A549 (cell line): Measurements from ENCODE around the gene LARGE2. TPM values are rescaled to one million over a fixed set of nuclear protein-coding genes. Genes with fewer than 3 reads are reported as not detected.

ENCODE experiments used
- ATAC-seq, 2 experiments: fragments of 200-7000 bp in 1 of 2; fragments of >200 bp in 1 of 2; cut with Nextera tagmentation in 1 of 2; cut with Tn5 transposase in 1 of 2; 3 replicates each; pipeline versions ENCODE4 v1.8.0 to v1.9.1; 2018 to 2020; ENCODE audit warnings: mild to moderate bottlenecking in 1 of 2, moderate library complexity in 1 of 2
- CTCF ChIA-PET: fragments of 300-600 bp; sonication (Branson Sonifier 250); formaldehyde crosslinking; extraction: SDS; loops from one replicate; lab custom pipeline; 2021; ENCODE audit warnings: antibody characterized with exemption, inconsistent platforms; lab: Yijun Ruan, JAX
- POLR2A ChIA-PET: fragments of 350-600 bp; formaldehyde crosslinking; extraction: SDS; loops from one replicate; lab custom pipeline; 2021; ENCODE audit warnings: antibody characterized with exemption, inconsistent platforms; lab: Yijun Ruan, JAX
- DNase-seq, 2 experiments: peaks; one replicate each; pipeline versions ENCODE4 v3.0.0 to v3.0.0-alpha.2; 2011 to 2016; ENCODE audit warnings: low read depth in 1 of 2, low spot score in 1 of 2
- FAIRE-seq: peaks from 2 replicates; lab custom pipeline; 2011; peaks lifted over from hg19 to GRCh38; lab: Jason Lieb, UNC
- H3K27ac ChIP-seq, 2 experiments: fragments of >200 bp; sonication (Bioruptor Twin); formaldehyde crosslinking; 3 replicates each; pipeline ENCODE4 v1.5.1; 2016 to 2017
- H3K4me1 ChIP-seq: fragments of >200 bp; sonication (Bioruptor Twin); formaldehyde crosslinking; 3 replicates; pipeline ENCODE4 v1.6.1; 2016
- H3K4me2 ChIP-seq: fragments of >200 bp; sonication (Bioruptor Twin); formaldehyde crosslinking; 3 replicates; pipeline ENCODE4 v1.6.1; 2016
- H3K4me3 ChIP-seq: fragments of >200 bp; sonication (Bioruptor Twin); formaldehyde crosslinking; 3 replicates; pipeline ENCODE4 v1.5.1; 2016
- H3K9me3 ChIP-seq: fragments of >200 bp; sonication (Bioruptor Twin); formaldehyde crosslinking; 3 replicates; pipeline ENCODE4 v1.6.1; 2016
- BHLHE40 ChIP-seq: IDR thresholded peaks from 2 replicates; pipeline ENCODE4 v1.6.1; 2012; ENCODE audit warnings: low read depth, low read length, inconsistent platforms
- CHD2 ChIP-seq: fragments of 150-350 bp; IDR thresholded peaks from 2 replicates; pipeline ENCODE4 v1.6.1; 2014; ENCODE audit warnings: low read length; ENCODE audit not compliant: partially characterized antibody
- CHD4 ChIP-seq: fragments of 200-600 bp; sonication (generic); IDR thresholded peaks from 2 replicates; pipeline ENCODE4 v1.6.1; 2016; ENCODE audit warnings: antibody characterized with exemption, mild to moderate bottlenecking, borderline replicate concordance
- EP300 ChIP-seq, 2 experiments: fragments of >200 bp; sonication (Bioruptor Twin); formaldehyde crosslinking; IDR thresholded peaks; 2 replicates in 1 of 2; 3 replicates in 1 of 2; pipeline ENCODE4 v1.6.1; 2016 to 2017
- ESRRA ChIP-seq: fragments of 150-350 bp; IDR thresholded peaks from 2 replicates; pipeline ENCODE4 v1.6.1; 2014; ENCODE audit warnings: mild to moderate bottlenecking, low read length, borderline replicate concordance
- FOSB ChIP-seq: fragments of 250-450 bp; sonication (Bioruptor Pico); IDR thresholded peaks from 2 replicates; pipeline ENCODE4 v1.5.0; 2020; ENCODE audit warnings: mild to moderate bottlenecking, moderate library complexity
- FOSL2 ChIP-seq, 2 experiments: fragments of 450-650 bp in 1 of 2; fragments of >200 bp in 1 of 2; sonication (Bioruptor Twin) in 1 of 2; formaldehyde crosslinking; IDR thresholded peaks; 2 replicates each; pipeline versions ENCODE4 v1.5.0 to v1.6.1; 2016 to 2020; ENCODE audit warnings: mild to moderate bottlenecking in 1 of 2, moderate library complexity in 1 of 2
- FOXS1 ChIP-seq: fragments of 250-450 bp; sonication (Bioruptor Pico); IDR thresholded peaks from 2 replicates; pipeline ENCODE4 v1.5.0; 2020; ENCODE audit warnings: mild to moderate bottlenecking, moderate library complexity
- GATA3 ChIP-seq: IDR thresholded peaks from 2 replicates; pipeline ENCODE4 v1.6.1; 2012; ENCODE audit warnings: borderline replicate concordance
- HEYL ChIP-seq: fragments of 250-450 bp; sonication (Bioruptor Pico); IDR thresholded peaks from 2 replicates; pipeline ENCODE4 v1.8.0; 2021; ENCODE audit warnings: mild to moderate bottlenecking, moderate library complexity
- HOXB13 ChIP-seq: fragments of 250-450 bp; sonication (Bioruptor Pico); IDR thresholded peaks from 2 replicates; pipeline ENCODE4 v1.5.0; 2020; ENCODE audit warnings: low read depth, mild to moderate bottlenecking, moderate library complexity
- JUN ChIP-seq, 2 experiments: fragments of >200 bp; sonication (Bioruptor Twin); formaldehyde crosslinking; IDR thresholded peaks; 2 replicates in 1 of 2; 3 replicates in 1 of 2; pipeline ENCODE4 v1.6.1; 2016 to 2017
- KDM5A ChIP-seq: fragments of 200-600 bp; sonication (generic); IDR thresholded peaks from 2 replicates; pipeline ENCODE4 v1.6.1; 2016; ENCODE audit warnings: antibody characterized with exemption, mild to moderate bottlenecking
- MAFK ChIP-seq: fragments of 450-650 bp; IDR thresholded peaks from 2 replicates; pipeline ENCODE4 v1.6.1; 2014; ENCODE audit not compliant: partially characterized antibody
- MAZ ChIP-seq: fragments of 150-350 bp; IDR thresholded peaks from 2 replicates; pipeline ENCODE4 v1.6.1; 2014; ENCODE audit warnings: antibody characterized with exemption, low read depth, low read length, borderline replicate concordance
- NR3C1 ChIP-seq: fragments of >200 bp; sonication (Bioruptor Twin); formaldehyde crosslinking; IDR thresholded peaks from 3 replicates; pipeline ENCODE4 v1.6.1; 2017
- PHF8 ChIP-seq: fragments of 200-600 bp; sonication (generic); IDR thresholded peaks from 2 replicates; pipeline ENCODE4 v1.6.1; 2016; ENCODE audit warnings: low read depth, mild to moderate bottlenecking, antibody characterized with exemption, moderate library complexity, borderline replicate concordance
- POLR2AphosphoS2 ChIP-seq: conservative IDR thresholded peaks from 2 replicates; pipeline ENCODE4 v1.6.1; 2012; ENCODE audit warnings: low read length, improper control_type of control experiment, inconsistent platforms
- RCOR1 ChIP-seq: fragments of 150-350 bp; IDR thresholded peaks from 2 replicates; pipeline ENCODE4 v1.6.1; 2014; ENCODE audit warnings: antibody characterized with exemption, low read length, low read depth
- RFX5 ChIP-seq: fragments of 450-650 bp; IDR thresholded peaks from 2 replicates; pipeline ENCODE4 v1.7.1; 2014; ENCODE audit warnings: antibody characterized with exemption, mild to moderate bottlenecking, moderate library complexity
- RNF2 ChIP-seq: fragments of 200-600 bp; sonication (generic); IDR thresholded peaks from 2 replicates; pipeline ENCODE4 v1.6.1; 2016; ENCODE audit warnings: low read depth, mild to moderate bottlenecking, antibody characterized with exemption, moderate library complexity, borderline replicate concordance
- SMC3 ChIP-seq: fragments of >200 bp; sonication (Bioruptor Twin); formaldehyde crosslinking; IDR thresholded peaks from 3 replicates; pipeline ENCODE4 v1.6.1; 2018; ENCODE audit warnings: inconsistent platforms
- TFCP2L1 ChIP-seq: fragments of 250-450 bp; sonication (Bioruptor Pico); IDR thresholded peaks from 2 replicates; pipeline ENCODE4 v1.5.0; 2021; ENCODE audit warnings: mild to moderate bottlenecking
- ZC3H11A ChIP-seq: fragments of 450-650 bp; IDR thresholded peaks from 2 replicates; pipeline ENCODE4 v1.6.1; 2014; ENCODE audit warnings: antibody characterized with exemption, mild to moderate bottlenecking
- ZFP36 ChIP-seq: fragments of 450-650 bp; IDR thresholded peaks from 2 replicates; pipeline ENCODE4 v1.6.1; 2014; ENCODE audit warnings: borderline replicate concordance; ENCODE audit not compliant: partially characterized antibody
- ZSCAN20 ChIP-seq: fragments of 250-450 bp; sonication (Bioruptor Pico); IDR thresholded peaks from 2 replicates; pipeline ENCODE4 v1.8.0; 2022; ENCODE audit warnings: mild to moderate bottlenecking, moderate library complexity
- WGBS: methylation state at CpG from one replicate; pipeline ENCODE4 v1.1.6; 2017; ENCODE audit errors: missing lambda C conversion rate; 5-methylcytosine and 5-hydroxymethylcytosine counted together
- polyA plus RNA-seq, 4 experiments: library from polyadenylated mRNA; depleted of rRNA in 3 of 4; stranded (reverse); fragments of >200 nt; fragmentation: RNase III in 1 of 4; extraction: RNeasy Plus Mini Kit Qiagen cat#74134 plus additional on column Dnase treatment in 1 of 4; gene quantifications; 2 replicates in 3 of 4; 3 replicates in 1 of 4; pipeline ENCODE4 v1.2.3, GENCODE V29; 2011 to 2017
- TF ChIP-seq, protein P1 (sequence below): IDR thresholded peaks from 2 replicates; pipeline ENCODE4 v1.6.1; 2012
- TF ChIP-seq, protein P2 (sequence below): IDR thresholded peaks from 2 replicates; pipeline ENCODE4 v1.6.1; 2012; ENCODE audit warnings: low read depth, borderline replicate concordance
- TF ChIP-seq, protein P3 (sequence below): fragments of 150-350 bp; IDR thresholded peaks from 2 replicates; pipeline ENCODE4 v1.6.1; 2014; ENCODE audit warnings: low read depth, mild to moderate bottlenecking, low read length
- TF ChIP-seq, protein P4 (sequence below): IDR thresholded peaks from 2 replicates; pipeline ENCODE4 v1.6.1; 2012
- TF ChIP-seq, protein P5 (sequence below): fragments of >200 bp; sonication (Bioruptor Twin); formaldehyde crosslinking; IDR thresholded peaks from 2 replicates; pipeline ENCODE4 v1.6.1; 2016

The LARGE2 gene
- polyA plus RNA-seq, 2 of the 4 experiments (the other 2 are of a cell fraction): 0.97 to 2.3 TPM

DNA sequence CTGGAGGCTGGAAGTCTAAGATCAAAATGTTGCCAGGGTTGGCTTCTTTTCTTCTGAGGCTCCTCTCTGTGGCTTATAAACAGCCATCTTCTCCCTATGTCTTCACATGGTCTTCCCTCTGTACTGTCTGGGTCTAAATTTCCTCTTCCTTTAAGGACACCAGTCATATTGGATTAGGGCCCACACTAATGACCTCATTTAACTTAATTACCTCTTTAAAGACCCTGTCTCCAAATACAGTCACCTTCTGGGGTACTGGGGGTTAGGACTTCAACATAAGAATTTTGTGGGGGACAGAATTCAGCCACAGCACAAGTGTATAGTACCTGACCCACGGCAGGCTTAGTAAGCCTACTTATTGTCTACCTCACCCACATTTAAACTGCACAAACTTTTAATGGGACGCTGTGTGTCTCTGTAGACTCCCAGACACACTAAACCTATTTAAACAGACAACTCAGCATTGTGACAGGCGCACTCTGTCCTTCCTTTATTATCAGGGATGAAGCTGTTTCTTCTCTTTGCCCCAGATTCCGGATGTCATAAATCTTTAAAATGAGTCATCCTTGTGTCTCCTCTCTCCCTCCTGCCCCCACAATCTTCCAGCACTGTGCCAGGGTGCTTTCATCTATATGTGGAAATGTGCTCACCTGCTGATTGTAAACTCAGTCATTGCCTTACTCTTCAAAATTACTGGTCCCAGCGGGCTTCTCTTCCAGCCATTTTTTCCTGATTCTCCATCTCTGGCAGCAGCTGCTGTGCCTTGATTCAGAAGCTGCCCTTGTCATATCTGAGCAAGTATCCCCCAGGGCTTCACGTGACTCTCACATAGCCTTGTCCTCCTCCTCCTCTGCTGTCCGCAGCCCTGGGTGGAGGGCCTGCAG, 42.4 kb upstream of the LARGE2 start:
- no peaks in the 10 kb centered on the region for H3K9me3 ChIP-seq
- FAIRE-seq (no peak), DNase-seq (peak in 1 of 2 experiments; percentile 19)

DNA sequence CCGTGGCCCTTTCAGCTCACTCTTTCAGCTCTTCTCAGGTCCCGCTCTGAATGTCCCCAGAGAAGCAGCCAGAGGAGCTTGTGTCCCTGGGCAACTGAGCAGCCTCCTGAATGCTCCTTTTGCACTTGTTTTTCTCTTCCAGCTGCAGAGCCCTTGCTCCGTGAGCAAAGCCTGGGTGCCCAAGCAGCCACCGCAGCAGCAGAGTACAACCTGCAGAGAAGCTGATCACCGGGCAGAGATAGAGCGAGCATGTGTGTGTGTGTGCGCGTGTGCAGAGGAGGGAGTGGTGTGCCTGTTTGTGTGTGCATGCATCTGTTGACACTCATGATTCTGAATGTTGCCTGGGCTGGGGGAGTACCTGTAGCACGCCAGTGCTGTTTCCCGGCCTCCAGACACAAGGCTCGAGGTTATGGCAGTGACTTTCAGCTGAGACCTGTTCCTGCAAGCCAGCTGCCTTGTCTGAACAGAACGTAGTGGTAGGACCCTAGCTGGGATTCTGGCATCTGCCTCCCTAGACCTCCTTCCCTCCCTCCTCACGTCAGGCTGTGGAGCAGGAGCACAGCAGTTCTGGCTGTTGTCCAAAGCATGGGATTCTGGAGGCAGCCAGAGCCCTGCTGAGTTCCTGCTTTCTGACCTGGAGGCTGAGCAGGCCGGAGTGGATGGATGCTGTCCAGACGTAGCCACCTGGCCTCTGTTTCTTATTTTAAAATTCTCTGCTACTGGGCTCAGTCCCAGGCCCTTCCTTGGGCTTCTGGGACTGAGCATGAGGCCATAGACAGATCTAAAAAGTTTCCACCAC, 41.5 kb upstream of the LARGE2 start:
- POLR2A ChIA-PET: no interaction called here

More for the DNA sequence above, 42.4 kb upstream of the LARGE2 start:
- CTCF ChIA-PET: interaction anchor here (0.6 to 5.6 kb wide), 2 partner anchors 7 to 37 kb away, joined by 3 to 39 read pairs; no protein-coding TSS in a partner anchor
- 49% methylated on average over 7 of the region's 7 CpGs for WGBS
- POLR2A ChIA-PET: no interaction called here
- TF ChIP-seq FOSL2 (IDR thresholded peaks at IDR 0.05) (peak; percentile 46; the same call in 1 of the 2 replicates), FOSL2 (CRISPR knock-in tag; IDR thresholded peaks at IDR 0.05) (no peak), MAFK (no peak)
- ATAC-seq: peak in 1 of 2 experiments; percentile 53; a peak in 4 of 6 replicates
- Histone ChIP-seq H3K4me1 (peaks cover 27% of the 10 kb centered on the region), H3K27ac (peak overlapping the region; percentile 11 to 22; a peak in 2 of 6 replicates), H3K4me2 (peak overlapping the region; percentile 36), H3K4me3 (no peak overlapping the region)

DNA sequence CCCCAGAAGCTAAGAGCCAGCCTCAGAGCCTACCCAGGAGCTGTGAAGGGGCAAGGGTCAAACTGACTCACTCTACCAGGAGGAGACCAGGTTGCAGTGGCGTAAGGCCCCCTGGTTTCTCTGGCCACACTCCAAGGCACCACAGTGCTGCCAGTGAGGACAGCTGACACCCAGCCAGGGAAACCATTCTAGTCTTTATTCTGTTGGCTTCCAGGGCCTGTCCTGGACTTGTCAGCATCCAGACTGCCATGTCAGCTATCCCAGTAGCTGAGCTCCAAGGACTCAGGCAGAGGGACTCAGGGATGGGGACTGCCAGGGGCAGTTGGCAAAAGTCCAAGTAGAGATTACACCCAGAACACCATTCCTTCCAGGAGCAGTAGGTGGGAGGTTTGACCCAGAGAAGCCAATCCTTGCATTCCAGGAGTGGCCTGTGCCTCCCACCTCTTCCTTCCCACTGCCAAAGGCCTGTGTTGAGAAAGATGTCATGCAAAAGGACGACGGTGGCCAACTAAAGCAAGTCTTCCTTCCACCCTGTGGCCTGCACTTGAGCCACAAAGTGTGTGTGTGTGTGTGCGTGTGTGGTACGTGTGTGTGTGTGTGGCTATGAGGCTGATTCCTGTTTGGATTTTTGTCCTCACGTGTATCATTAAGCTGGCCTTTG, 40.6 kb upstream of the LARGE2 start:
- ChIA-PET CTCF (interaction anchor here (0.6 to 5.6 kb wide), 4 partner anchors 9 to 469 kb away, joined by 3 to 39 read pairs (median 6); no protein-coding TSS in a partner anchor), POLR2A (no interaction called here)
- Histone ChIP-seq H3K9me3 (no peaks in the 10 kb centered on the region), H3K4me1 (peaks cover 27% of the 10 kb centered on the region), H3K4me3 (no peak overlapping the region), H3K27ac (peak overlapping the region in 1 of 2 experiments; percentile 43; a peak in 3 of 6 replicates), H3K4me2 (peak overlapping the region; percentile 30; the same call in 2 of the 3 replicates)
- ATAC-seq (no peak), FAIRE-seq (no peak), DNase-seq (no peak)
- 88% methylated on average over 6 of the region's 6 CpGs for WGBS
- TF ChIP-seq TFCP2L1 (CRISPR knock-in tag) (no peak), ZFP36 (no peak), RNF2 (no peak), JUN (IDR thresholded peaks at IDR 0.05) (no peak), RCOR1 (no peak), CHD4 (no peak), GATA3 (no peak), POLR2AphosphoS2 (no peak), ZC3H11A (no peak), RFX5 (no peak), FOSB (no peak), SMC3 (no peak), ZSCAN20 (CRISPR knock-in tag) (no peak), NR3C1 (no peak), HOXB13 (CRISPR knock-in tag) (no peak)
- TF ChIP-seq, protein P1, sequence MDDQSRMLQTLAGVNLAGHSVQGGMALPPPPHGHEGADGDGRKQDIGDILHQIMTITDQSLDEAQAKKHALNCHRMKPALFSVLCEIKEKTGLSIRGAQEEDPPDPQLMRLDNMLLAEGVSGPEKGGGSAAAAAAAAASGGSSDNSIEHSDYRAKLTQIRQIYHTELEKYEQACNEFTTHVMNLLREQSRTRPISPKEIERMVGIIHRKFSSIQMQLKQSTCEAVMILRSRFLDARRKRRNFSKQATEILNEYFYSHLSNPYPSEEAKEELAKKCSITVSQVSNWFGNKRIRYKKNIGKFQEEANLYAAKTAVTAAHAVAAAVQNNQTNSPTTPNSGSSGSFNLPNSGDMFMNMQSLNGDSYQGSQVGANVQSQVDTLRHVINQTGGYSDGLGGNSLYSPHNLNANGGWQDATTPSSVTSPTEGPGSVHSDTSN: no peak
- TF ChIP-seq, protein P2, sequence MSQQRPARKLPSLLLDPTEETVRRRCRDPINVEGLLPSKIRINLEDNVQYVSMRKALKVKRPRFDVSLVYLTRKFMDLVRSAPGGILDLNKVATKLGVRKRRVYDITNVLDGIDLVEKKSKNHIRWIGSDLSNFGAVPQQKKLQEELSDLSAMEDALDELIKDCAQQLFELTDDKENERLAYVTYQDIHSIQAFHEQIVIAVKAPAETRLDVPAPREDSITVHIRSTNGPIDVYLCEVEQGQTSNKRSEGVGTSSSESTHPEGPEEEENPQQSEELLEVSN: no peak

More for the DNA sequence above, 41.5 kb upstream of the LARGE2 start:
- FAIRE-seq: no peak
- DNase-seq: no peak
- WGBS: 83% methylated on average over 15 of the region's 15 CpGs
- CTCF ChIA-PET: interaction anchor here (1.5 to 5.6 kb wide), 2 partner anchors 8 to 10 kb away, joined by 5 to 39 read pairs; no protein-coding TSS in a partner anchor
- ATAC-seq: no peak
- Histone ChIP-seq H3K4me3 (no peak overlapping the region), H3K4me2 (peak overlapping the region; percentile 36), H3K4me1 (peaks cover 27% of the 10 kb centered on the region), H3K9me3 (no peaks in the 10 kb centered on the region), H3K27ac (peak overlapping the region in 1 of 2 experiments; percentile 43; a peak in 3 of 6 replicates)
- no peak for TF ChIP-seq BHLHE40
- TF ChIP-seq, protein P3, sequence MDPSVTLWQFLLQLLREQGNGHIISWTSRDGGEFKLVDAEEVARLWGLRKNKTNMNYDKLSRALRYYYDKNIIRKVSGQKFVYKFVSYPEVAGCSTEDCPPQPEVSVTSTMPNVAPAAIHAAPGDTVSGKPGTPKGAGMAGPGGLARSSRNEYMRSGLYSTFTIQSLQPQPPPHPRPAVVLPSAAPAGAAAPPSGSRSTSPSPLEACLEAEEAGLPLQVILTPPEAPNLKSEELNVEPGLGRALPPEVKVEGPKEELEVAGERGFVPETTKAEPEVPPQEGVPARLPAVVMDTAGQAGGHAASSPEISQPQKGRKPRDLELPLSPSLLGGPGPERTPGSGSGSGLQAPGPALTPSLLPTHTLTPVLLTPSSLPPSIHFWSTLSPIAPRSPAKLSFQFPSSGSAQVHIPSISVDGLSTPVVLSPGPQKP: no peak
- TF ChIP-seq HEYL (CRISPR knock-in tag): no peak
- no peak for TF ChIP-seq ESRRA
- TF ChIP-seq KDM5A: no peak
- TF ChIP-seq FOXS1: no peak
- no peak for TF ChIP-seq PHF8
- no peak for TF ChIP-seq MAZ
- no peak for TF ChIP-seq JUN (IDR thresholded peaks at IDR 0.05)
- no peak for TF ChIP-seq EP300 (IDR thresholded peaks at IDR 0.05)
- TF ChIP-seq RCOR1: no peak
- TF ChIP-seq, protein P4, sequence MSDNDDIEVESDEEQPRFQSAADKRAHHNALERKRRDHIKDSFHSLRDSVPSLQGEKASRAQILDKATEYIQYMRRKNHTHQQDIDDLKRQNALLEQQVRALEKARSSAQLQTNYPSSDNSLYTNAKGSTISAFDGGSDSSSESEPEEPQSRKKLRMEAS: no peak
- TF ChIP-seq, protein P5, sequence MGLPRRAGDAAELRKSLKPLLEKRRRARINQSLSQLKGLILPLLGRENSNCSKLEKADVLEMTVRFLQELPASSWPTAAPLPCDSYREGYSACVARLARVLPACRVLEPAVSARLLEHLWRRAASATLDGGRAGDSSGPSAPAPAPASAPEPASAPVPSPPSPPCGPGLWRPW: no peak
- no peak for TF ChIP-seq GATA3
- no peak for TF ChIP-seq CHD2
